AG09309 (cell line): ENCODE results near the gene NR2F2.

Experiments
- DNase-seq: peaks from one replicate; pipeline ENCODE4 v3.0.0-alpha.2; 2010; ENCODE audit warnings: low read depth
- H3K4me3 ChIP-seq: 2 replicates; pipeline ENCODE4 v1.5.1; 2011; ENCODE audit warnings: mild to moderate bottlenecking, low read depth, low read length, moderate library complexity; ENCODE audit not compliant: control insufficient read depth
- CTCF ChIP-seq: IDR thresholded peaks from 2 replicates; pipeline ENCODE4 v1.5.1; 2011; ENCODE audit warnings: mild to moderate bottlenecking, low read depth, low read length, inconsistent platforms; ENCODE audit not compliant: insufficient read depth, control insufficient read depth; ENCODE audit errors: missing control alignments

NR2F2 gene

DNA sequence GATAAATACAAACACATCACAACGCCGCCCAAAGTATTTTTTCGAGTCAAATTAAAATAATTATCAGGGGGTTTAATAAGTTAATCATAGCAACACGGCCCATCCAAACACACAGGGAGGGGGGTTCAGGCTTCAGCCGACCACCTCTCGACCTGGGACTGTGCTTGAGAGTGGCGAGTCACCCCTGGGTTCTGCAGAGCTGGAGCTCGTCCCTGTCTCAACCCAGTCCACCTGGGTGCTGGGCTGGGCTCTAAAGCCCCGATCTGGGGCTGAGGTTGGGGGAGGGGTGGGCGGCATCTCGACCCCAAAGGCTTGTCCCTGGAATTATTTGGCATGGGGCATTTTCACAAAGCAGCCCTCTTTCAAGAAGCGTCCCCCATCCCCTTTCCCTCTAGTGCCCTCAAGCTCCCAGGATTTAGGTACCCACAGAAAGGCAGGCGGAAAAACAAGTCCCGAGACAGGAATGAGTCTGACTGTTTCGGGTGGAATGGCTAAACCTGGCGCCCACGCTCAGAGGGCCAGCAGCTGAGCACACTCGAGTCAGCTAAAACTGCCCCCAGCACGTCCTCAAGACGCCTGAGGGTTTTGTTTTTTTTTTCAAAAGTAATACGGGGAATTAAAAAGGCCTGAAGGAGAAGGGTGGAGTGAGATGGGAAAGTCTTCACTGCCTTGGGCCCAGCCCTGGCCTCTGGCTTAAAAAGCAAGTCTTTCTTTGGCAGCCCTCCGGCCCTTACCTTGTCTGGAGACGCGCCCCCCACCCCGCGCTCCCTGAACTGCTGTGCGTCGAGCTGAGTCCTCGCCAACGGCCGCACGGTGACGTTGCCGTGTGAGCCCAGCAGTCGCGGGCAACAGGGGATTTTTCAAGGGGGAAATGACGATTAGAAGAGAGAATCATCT is 32.5 kb downstream of the NR2F2 start:
- no peak for DNase-seq
- TF ChIP-seq CTCF, result no peak
- H3K4me3 ChIP-seq, result no peak overlapping the region

DNA sequence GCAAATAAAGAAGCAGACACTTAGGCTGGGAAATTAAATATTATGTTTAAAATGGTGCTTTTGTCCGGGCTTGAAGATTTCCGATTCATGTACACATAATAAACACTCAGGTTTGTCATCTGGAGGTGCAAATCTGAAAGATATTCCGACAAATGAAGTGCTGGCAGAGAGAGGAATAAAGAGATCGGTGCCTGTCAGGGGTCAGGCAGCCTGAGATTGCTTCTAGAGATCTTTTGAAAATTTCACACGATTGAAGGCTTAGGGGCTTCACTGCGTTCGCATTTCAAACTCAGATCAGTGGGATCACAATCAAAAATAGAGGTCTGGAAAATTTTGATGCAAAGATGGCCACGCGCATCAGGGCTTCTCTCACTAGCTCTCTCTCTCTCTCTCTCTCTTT is 33.2 kb downstream of the NR2F2 start:
- no peak for DNase-seq
- H3K4me3 ChIP-seq, result no peak overlapping the region
- TF ChIP-seq CTCF, result no peak

GRCh38 chr15:96365781-96366525 is 35.5 kb downstream of the NR2F2 start:
- no peak for TF ChIP-seq CTCF
- no peak overlapping the region for H3K4me3 ChIP-seq
- no peak for DNase-seq

GRCh38 chr15:96366526-96366877 is 36.0 kb downstream of the NR2F2 start:
- no peak overlapping the region for H3K4me3 ChIP-seq
- no peak for DNase-seq
- no peak for TF ChIP-seq CTCF

- TF ChIP-seq CTCF, result no peak
- H3K4me3 ChIP-seq, result no peak overlapping the region
- DNase-seq, result no peak
These were observed 37.1 kb downstream of the NR2F2 start for GRCh38 chr15:96367311-96368200.

- TF ChIP-seq CTCF, result no peak
- H3K4me3 ChIP-seq, result no peak overlapping the region
- no peak for DNase-seq
These were observed 38.9 kb downstream of the NR2F2 start for GRCh38 chr15:96369351-96369750.
